Measurements from ENCODE around the gene TMEM140. TPM values are rescaled to one million over a fixed set of nuclear protein-coding genes. Genes with fewer than 3 reads are reported as not detected.

TMEM140 gene
- total RNA-seq, 1 donor from 2014 or later, result 23.3 TPM

DNA sequence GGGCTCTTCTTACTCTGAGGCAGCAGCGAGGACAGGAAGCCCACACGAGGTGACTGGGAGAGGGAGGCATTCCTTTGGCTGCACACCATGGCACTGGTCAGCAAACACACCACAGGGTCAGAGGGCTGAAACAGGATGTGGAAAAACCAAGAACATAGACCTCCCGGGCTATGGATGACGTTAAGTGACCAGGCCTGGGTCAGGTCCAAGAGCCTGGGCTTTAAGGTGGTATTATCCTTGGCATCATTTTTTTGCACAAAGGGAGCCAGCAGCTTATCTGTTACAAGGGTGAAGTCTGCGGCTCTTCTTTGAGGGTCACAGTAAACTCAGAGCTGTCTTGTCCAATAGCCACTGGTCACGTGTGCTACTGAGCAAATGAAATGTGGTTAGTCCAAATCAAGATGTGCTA, 56.5 kb downstream of the TMEM140 start:
- TF ChIP-seq, protein P1, sequence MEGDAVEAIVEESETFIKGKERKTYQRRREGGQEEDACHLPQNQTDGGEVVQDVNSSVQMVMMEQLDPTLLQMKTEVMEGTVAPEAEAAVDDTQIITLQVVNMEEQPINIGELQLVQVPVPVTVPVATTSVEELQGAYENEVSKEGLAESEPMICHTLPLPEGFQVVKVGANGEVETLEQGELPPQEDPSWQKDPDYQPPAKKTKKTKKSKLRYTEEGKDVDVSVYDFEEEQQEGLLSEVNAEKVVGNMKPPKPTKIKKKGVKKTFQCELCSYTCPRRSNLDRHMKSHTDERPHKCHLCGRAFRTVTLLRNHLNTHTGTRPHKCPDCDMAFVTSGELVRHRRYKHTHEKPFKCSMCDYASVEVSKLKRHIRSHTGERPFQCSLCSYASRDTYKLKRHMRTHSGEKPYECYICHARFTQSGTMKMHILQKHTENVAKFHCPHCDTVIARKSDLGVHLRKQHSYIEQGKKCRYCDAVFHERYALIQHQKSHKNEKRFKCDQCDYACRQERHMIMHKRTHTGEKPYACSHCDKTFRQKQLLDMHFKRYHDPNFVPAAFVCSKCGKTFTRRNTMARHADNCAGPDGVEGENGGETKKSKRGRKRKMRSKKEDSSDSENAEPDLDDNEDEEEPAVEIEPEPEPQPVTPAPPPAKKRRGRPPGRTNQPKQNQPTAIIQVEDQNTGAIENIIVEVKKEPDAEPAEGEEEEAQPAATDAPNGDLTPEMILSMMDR (IDR thresholded peaks at IDR 0.05; ENCODE audit: borderline replicate concordance), result no peak
- intact Hi-C loops (cut with micrococcal nuclease), result no loop called here
- no peak overlapping the region for H3K4me3 ChIP-seq
- no peak for DNase-seq
- no peaks in the 10 kb centered on the region for H3K9me3 ChIP-seq (replicated peaks)
- H3K27me3 ChIP-seq (ENCODE audit: low read depth), result no peaks in the 10 kb centered on the region
- peaks cover 54% of the 10 kb centered on the region for H3K36me3 ChIP-seq
- H3K27ac ChIP-seq (replicated peaks), result no peak overlapping the region
- H3K4me1 ChIP-seq, result peaks cover 25% of the 10 kb centered on the region

DNA sequence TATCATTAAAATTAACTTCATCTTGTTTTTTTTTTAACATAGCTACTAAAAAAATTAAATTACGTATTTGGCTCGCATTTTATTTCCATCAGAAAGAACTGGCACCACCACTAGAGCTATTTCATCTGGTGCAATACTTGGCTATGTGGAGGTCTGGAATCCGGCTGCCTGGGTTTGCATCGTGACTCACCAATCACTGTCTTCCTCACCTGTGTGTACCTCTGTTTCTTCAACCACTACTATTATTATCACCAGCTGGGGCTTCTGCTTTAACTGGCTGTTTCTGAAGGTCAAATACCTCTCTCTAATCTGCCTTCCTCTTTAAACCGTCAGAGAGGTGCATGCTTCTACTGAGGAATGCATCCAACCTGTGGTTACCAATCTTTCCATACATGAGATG, 57.0 kb downstream of the TMEM140 start:
- TF ChIP-seq, protein P1 (IDR thresholded peaks at IDR 0.05; ENCODE audit: borderline replicate concordance), result no peak
- Histone ChIP-seq H3K27ac (replicated peaks) (no peak overlapping the region), H3K4me3 (no peak overlapping the region), H3K27me3 (ENCODE audit: low read depth) (no peaks in the 10 kb centered on the region), H3K36me3 (peaks cover 50% of the 10 kb centered on the region), H3K9me3 (replicated peaks) (no peaks in the 10 kb centered on the region), H3K4me1 (peaks cover 27% of the 10 kb centered on the region)
- intact Hi-C loops (cut with micrococcal nuclease), result no loop called here
- DNase-seq, result no peak

DNA sequence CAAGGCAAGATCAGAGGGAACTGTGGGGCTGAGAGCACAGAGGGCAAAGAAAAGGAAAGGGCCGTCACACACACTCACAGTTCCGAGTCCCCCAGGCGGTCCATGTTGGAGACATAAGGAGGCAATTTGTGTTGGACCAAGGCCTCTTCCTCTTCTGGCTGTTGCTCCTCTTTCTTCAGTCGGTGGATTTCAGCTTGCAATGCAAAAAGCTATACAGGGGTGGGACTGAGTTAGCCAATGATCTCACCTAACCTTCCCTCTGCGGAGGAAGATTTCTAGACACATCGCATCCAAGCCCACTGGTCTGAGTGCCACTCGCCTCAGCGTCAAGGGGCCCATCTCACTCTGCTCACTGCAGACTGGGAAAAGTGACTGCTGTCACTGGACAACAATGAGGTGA, 58.0 kb downstream of the TMEM140 start:
- peaks cover 31% of the 10 kb centered on the region for H3K4me1 ChIP-seq
- no peaks in the 10 kb centered on the region for H3K27me3 ChIP-seq (ENCODE audit: low read depth)
- no peak overlapping the region for H3K27ac ChIP-seq (replicated peaks)
- DNase-seq, result no peak
- peaks cover 50% of the 10 kb centered on the region for H3K36me3 ChIP-seq
- H3K9me3 ChIP-seq (replicated peaks), result no peaks in the 10 kb centered on the region
- intact Hi-C loops (cut with micrococcal nuclease), result no loop called here
- TF ChIP-seq, protein P1 (IDR thresholded peaks at IDR 0.05; ENCODE audit: borderline replicate concordance), result no peak
- no peak overlapping the region for H3K4me3 ChIP-seq

- intact Hi-C loops (cut with micrococcal nuclease), result no loop called here
- H3K27ac ChIP-seq (replicated peaks), result no peak overlapping the region
- H3K27me3 ChIP-seq (ENCODE audit: low read depth), result no peaks in the 10 kb centered on the region
- TF ChIP-seq, protein P1 (IDR thresholded peaks at IDR 0.05; ENCODE audit: borderline replicate concordance), result no peak
- H3K9me3 ChIP-seq (replicated peaks), result no peaks in the 10 kb centered on the region
- H3K36me3 ChIP-seq, result peaks cover 44% of the 10 kb centered on the region
- H3K4me1 ChIP-seq, result peaks cover 30% of the 10 kb centered on the region
- DNase-seq, result no peak
- H3K4me3 ChIP-seq, result no peak overlapping the region
Observed at GRCh38 chr7:135206941-135207391, 59.1 kb downstream of the TMEM140 start.

DNA sequence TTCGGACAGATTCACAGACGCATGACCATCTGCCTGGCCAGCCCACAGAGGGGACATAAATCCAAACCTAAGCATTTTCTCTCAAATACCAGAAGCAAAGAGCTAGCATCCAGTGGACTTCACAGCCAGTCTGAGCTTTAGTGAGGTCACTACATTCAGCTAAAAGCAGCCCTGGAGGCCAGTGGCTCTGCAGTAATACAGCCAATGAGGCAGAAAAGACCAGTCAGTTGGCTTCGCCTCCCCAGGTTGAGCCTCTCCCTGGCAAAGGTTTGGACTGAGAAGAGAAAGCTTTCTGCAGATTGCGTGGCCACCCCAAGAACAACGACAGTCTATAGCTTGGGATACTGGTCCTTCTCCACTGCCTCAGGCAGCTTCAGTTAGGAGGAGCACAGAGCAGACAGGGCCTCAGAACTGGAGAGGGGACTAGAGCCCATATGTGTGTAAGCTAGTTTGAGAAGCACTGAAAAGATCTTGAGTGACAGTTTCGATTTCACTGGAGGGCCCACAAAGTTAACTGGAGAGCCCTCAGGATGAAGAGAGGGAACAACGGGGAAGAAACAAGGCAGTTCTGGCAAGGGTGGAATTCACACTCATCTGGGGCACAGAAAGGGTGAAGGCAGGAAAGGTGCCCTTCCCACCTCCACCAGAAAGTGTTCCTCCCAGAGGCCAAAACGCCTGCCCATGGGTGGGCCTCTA, 59.7 kb downstream of the TMEM140 start:
- peaks cover 41% of the 10 kb centered on the region for H3K36me3 ChIP-seq
- no peaks in the 10 kb centered on the region for H3K27me3 ChIP-seq (ENCODE audit: low read depth)
- no peaks in the 10 kb centered on the region for H3K9me3 ChIP-seq (replicated peaks)
- DNase-seq, result no peak
- H3K4me1 ChIP-seq, result peaks cover 33% of the 10 kb centered on the region
- H3K4me3 ChIP-seq, result no peak overlapping the region
- no peak overlapping the region for H3K27ac ChIP-seq (replicated peaks)
- intact Hi-C loops (cut with micrococcal nuclease), result no loop called here
- TF ChIP-seq, protein P1 (IDR thresholded peaks at IDR 0.05; ENCODE audit: borderline replicate concordance), result no peak
